Suppressor macrophage (primary cell): Measurements from ENCODE around the gene VSNL1.
A peak's percentile ranks its signal among the peaks of the same experiment; 100 is the strongest.

Source experiments
- DNase-seq, 4 experiments: peaks; one replicate each; pipeline ENCODE4 v3.0.0-alpha.2; 2020 to 2022

The VSNL1 gene

GRCh38 chr2:17583166-17583565 is 42.7 kb downstream of the VSNL1 start:
- DNase-seq = no peak

GRCh38 chr2:17583646-17584045 is 43.1 kb downstream of the VSNL1 start:
- DNase-seq = no peak

- no peak for DNase-seq
Observed at GRCh38 chr2:17584689-17585088, 44.2 kb downstream of the VSNL1 start.

GRCh38 chr2:17587469-17587868 is 47.0 kb downstream of the VSNL1 start:
- DNase-seq = no peak

GRCh38 chr2:17588031-17588430 is 47.5 kb downstream of the VSNL1 start:
- DNase-seq = no peak

- no peak for DNase-seq
Observed at GRCh38 chr2:17589406-17590035, 49.0 kb downstream of the VSNL1 start.

GRCh38 chr2:17590342-17590911 is 49.9 kb downstream of the VSNL1 start:
- no peak for DNase-seq

GRCh38 chr2:17591846-17592245 is 51.4 kb downstream of the VSNL1 start:
- no peak for DNase-seq

- DNase-seq = no peak
Observed at GRCh38 chr2:17592731-17593409, 52.4 kb downstream of the VSNL1 start.

GRCh38 chr2:17593445-17593840 is 52.9 kb downstream of the VSNL1 start:
- no peak for DNase-seq

GRCh38 chr2:17593841-17594491 is 53.5 kb downstream of the VSNL1 start:
- DNase-seq = no peak

- DNase-seq = no peak
Observed at GRCh38 chr2:17594533-17595401, 54.3 kb downstream of the VSNL1 start.

GRCh38 chr2:17599617-17600016 is 59.1 kb downstream of the VSNL1 start:
- no peak for DNase-seq

GRCh38 chr2:17600556-17601204 is 60.2 kb downstream of the VSNL1 start:
- DNase-seq = no peak

GRCh38 chr2:17604050-17604449 is 63.6 kb downstream of the VSNL1 start:
- no peak for DNase-seq

- no peak for DNase-seq
Observed at GRCh38 chr2:17605696-17606095, 65.2 kb downstream of the VSNL1 start.

GRCh38 chr2:17606851-17607250 is 66.4 kb downstream of the VSNL1 start:
- no peak for DNase-seq

GRCh38 chr2:17607379-17607778 is 66.9 kb downstream of the VSNL1 start:
- DNase-seq = no peak

- no peak for DNase-seq
Observed at GRCh38 chr2:17608251-17608650, 67.8 kb downstream of the VSNL1 start.

GRCh38 chr2:17610521-17610920 is 70.0 kb downstream of the VSNL1 start:
- peak in 1 of 4 experiments; percentile 28 for DNase-seq

- peak in 1 of 4 experiments; percentile 6 for DNase-seq
Observed at GRCh38 chr2:17611036-17611435, 70.5 kb downstream of the VSNL1 start.
